PFSK-1 (cell line): ENCODE data around the gene ZMYND11.

Experiments
- POLR2AphosphoS5 ChIP-seq: IDR thresholded peaks from 2 replicates; pipeline ENCODE4 v1.6.1; 2012; ENCODE audit warnings: low read depth, mild to moderate bottlenecking, control low read depth, low read length, moderate library complexity
- SIN3A ChIP-seq: IDR thresholded peaks from 2 replicates; pipeline ENCODE4 v1.6.1; 2012; ENCODE audit warnings: mild to moderate bottlenecking, low read length, moderate library complexity, borderline replicate concordance; ENCODE audit not compliant: insufficient read depth
- TAF1 ChIP-seq: IDR thresholded peaks from 2 replicates; pipeline ENCODE4 v1.6.1; 2012; ENCODE audit warnings: low read length, control low read depth, borderline replicate concordance; ENCODE audit not compliant: insufficient read depth

DNA sequence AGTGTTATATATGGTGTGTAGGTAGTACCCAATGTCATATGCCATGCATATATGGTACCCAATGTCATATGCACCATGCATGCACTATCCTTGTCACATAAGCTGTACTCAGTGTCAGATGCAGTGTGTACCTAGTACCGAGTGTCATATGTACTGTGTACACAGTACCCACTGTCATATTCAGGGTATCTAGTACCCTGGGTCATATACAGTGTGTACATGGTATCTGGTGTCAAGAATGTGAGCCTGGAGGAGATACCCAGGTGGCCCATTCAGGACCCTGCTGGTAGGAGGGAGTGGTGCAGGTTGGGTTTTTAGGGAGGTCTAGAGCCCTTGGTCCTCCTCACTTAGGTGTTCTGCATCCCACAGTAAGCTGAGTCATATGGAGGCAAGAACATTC is 1.8 kb downstream of the ZMYND11 start:
- no peak for TF ChIP-seq TAF1
- TF ChIP-seq SIN3A: no peak
- no peak for TF ChIP-seq POLR2AphosphoS5
